Uterus (tissue), 2 donors: Measurements from ENCODE around the gene PURB.

Experiments used
- CTCF ChIP-seq, 4 experiments: fragments of 200-600 bp in 2 of 4; fragments of 450-650 bp in 2 of 4; sonication (generic) in 2 of 4; IDR thresholded peaks; one replicate each; pipeline ENCODE4 v1.5.1; 2016 to 2019; ENCODE audit warnings: antibody characterized with exemption in 4 of 4, mild to moderate bottlenecking in 2 of 4, moderate library complexity in 1 of 4
- POLR2A ChIP-seq, 2 donors: fragments of 450-650 bp; IDR thresholded peaks; one replicate each; pipeline ENCODE4 v1.6.1; 2016; ENCODE audit warnings: antibody characterized with exemption in 2 of 2, mild to moderate bottlenecking in 1 of 2, moderate library complexity in 1 of 2

- TF ChIP-seq CTCF (IDR thresholded peaks at IDR 0.05) = no peak
- TF ChIP-seq POLR2A (IDR thresholded peaks at IDR 0.05) = no peak
Measured at GRCh38 chr7:44914992-44915607, 29.8 kb upstream of the PURB start.
